ENCODE measurements around the gene MYLK4. TPM values are rescaled to one million over a fixed set of nuclear protein-coding genes. Genes with fewer than 3 reads are reported as not detected.

MYLK4 gene
- total RNA-seq, 8 experiments from 2014 or later: 0.18 to 1.4 (median 0.46) TPM

DNA sequence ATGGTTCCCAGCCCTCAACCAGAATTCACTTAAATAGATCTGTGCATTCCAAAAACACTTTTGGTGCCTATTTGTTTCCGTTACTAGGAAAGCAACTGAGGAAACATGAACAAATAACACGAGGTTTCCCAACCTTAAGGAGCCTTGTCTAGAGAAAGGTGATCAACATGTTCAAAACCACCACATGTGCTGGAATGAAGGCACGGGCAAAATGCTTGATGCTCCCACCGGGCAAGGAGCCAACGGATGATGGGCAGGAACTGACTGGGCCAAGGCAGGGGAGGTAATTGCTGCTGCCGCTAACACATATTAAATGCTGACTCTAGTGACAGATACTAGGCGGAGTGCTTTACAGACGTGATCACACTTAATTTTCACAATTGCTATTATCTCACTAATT lies 2.5 kb downstream of the MYLK4 start:
- Histone ChIP-seq H3K4me1 (replicated peaks in 1 of 2) (peaks cover 5 to 8% of the 10 kb centered on the region in 2 donors), H3K27ac (no peak overlapping the region), H3K4me3 (no peak overlapping the region)
- ATAC-seq (replicated peaks in 6 of 8): no peak
- in situ Hi-C loops (cut with MboI; ENCODE audit: low pct_unique_long_range_greater_than_20kb in 2 of 9, low sequenced_read_pairs in 9 of 9, unreplicated experiment in 9 of 9): no loop called here
- WGBS, 10 experiments: 78 to 100% (median 90%) methylated on average over 1 to 8 of the region's 8 CpGs; no CpG with 5 or more reads in 1 of the 10 experiments

DNA sequence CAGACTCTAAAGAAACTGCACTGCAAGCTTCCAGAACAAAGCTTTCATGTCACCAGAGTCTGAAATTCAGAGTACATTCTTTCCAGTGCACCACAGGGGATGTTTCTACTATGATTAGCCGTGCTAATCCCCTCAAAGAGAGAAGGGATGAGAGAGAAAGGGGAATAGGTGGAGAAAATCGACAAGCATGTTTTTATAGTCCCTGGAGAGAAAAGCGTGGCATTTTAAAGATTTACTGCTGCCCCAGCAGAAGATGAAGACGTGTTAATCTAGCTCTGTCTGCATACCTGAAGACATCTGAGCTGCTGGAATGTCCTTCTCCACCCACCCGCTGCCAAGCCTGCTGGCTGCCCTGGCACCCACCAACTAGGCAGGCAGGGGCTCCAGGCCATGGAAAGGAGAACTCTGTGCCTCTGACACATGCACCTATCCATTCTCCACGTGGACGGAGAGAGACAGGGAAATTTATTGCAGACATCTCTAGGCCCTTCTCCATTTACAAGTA lies 4.1 kb downstream of the MYLK4 start:
- H3K27ac ChIP-seq: no peak overlapping the region
- peaks cover 5 to 8% of the 10 kb centered on the region in 2 donors for H3K4me1 ChIP-seq (replicated peaks in 1 of 2)
- ATAC-seq (replicated peaks in 6 of 8): no peak
- WGBS, 10 experiments: 20 to 80% (median 52%) methylated on average over 1 to 4 of the region's 7 CpGs; no CpG with 5 or more reads in 2 of the 10 experiments
- in situ Hi-C loops (cut with MboI; ENCODE audit: low pct_unique_long_range_greater_than_20kb in 2 of 9, low sequenced_read_pairs in 9 of 9, unreplicated experiment in 9 of 9): no loop called here
- no peak overlapping the region for H3K4me3 ChIP-seq

DNA sequence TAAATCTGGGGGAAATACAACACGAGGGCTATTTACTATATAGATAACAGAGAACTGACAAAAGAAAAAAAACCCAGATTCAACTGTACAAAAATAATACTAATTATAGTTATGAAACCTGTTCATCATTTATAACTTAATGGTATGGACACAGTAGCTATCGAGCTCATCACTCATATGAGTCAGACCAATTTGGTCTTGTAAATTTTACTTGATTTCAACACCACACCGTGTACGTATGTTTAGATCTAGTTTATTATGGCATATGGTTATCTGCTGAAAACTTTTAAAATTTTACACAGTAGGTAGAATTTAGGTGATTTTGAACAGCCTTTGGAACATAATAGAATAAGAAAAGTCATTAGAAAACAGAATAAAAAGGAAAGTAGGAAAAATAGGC lies 5.5 kb downstream of the MYLK4 start:
- in situ Hi-C loops (cut with MboI; ENCODE audit: low pct_unique_long_range_greater_than_20kb in 2 of 9, low sequenced_read_pairs in 9 of 9, unreplicated experiment in 9 of 9): no loop called here
- H3K4me1 ChIP-seq (replicated peaks in 1 of 2): peaks cover 5 to 8% of the 10 kb centered on the region in 2 donors
- peak in 1 of 8 experiments; percentile 42 for ATAC-seq (replicated peaks in 6 of 8)
- 39 to 100% (median 89%) methylated on average over 2 to 4 of the region's 4 CpGs for WGBS, 10 experiments
- H3K27ac ChIP-seq: no peak overlapping the region
- no peak overlapping the region for H3K4me3 ChIP-seq

DNA sequence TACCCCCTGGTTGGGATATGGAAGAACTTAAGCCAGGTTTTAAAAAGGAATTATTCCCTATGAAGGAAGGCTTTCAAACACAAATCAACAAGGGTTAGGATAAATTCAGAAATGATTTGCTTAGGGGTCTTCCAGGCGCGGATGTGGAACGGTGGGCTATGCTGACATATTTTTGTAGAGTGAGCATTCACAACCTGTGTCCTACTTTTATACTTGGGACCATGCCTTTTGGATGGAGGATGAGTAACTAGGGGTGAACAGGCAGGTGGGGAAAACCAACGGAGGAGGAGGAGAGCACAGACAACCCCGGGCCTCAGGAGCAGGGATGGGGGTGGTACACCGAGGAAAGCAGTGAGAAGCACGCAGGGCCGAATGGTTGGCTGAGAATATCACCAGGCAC lies 5.9 kb downstream of the MYLK4 start:
- 52 to 100% (median 92%) methylated on average over 1 to 8 of the region's 8 CpGs; no CpG with 5 or more reads in 1 of the 10 experiments for WGBS, 10 experiments
- H3K4me1 ChIP-seq (replicated peaks in 1 of 2): peaks cover 6 to 7% of the 10 kb centered on the region in 2 donors
- peak in 1 of 8 experiments; percentile 54 for ATAC-seq (replicated peaks in 6 of 8)
- no peak overlapping the region for H3K4me3 ChIP-seq
- in situ Hi-C loops (cut with MboI; ENCODE audit: low pct_unique_long_range_greater_than_20kb in 2 of 9, low sequenced_read_pairs in 9 of 9, unreplicated experiment in 9 of 9): no loop called here
- no peak overlapping the region for H3K27ac ChIP-seq

DNA sequence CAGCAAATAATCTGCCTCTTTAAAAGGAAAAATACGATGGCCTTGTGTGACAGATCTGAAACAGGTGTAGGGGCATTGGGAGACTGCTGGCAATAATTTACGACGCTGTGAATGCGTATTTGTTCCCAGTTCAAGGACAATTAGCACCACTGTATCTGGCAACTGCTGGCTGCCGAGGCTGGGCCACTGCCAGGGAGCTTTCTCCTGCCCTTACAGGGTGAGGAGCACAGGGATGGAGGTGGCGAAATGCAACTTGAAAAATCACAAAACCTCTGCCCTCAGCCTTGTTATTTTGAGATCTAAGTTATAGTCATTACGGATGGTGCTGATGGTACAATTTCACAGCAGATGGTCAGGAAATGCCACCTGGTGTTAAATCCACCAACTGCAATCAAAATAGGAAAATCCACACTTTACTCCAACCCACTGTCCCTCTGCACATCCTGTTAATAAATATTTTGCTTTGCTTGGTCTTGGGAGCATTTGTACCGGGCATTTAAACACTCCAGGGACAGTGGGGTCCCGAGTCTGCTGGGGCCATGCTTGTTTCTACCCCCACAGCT lies 6.4 kb downstream of the MYLK4 start:
- in situ Hi-C loops (cut with MboI; ENCODE audit: low pct_unique_long_range_greater_than_20kb in 2 of 9, low sequenced_read_pairs in 9 of 9, unreplicated experiment in 9 of 9): no loop called here
- Histone ChIP-seq H3K4me3 (no peak overlapping the region), H3K27ac (no peak overlapping the region), H3K4me1 (replicated peaks in 1 of 2) (peaks cover 4 to 6% of the 10 kb centered on the region in 2 donors)
- 47 to 100% (median 77%) methylated on average over 1 to 6 of the region's 9 CpGs for WGBS, 10 experiments
- ATAC-seq (replicated peaks in 6 of 8): peak in 5 of 8 experiments; percentile 21 to 55 (median 32)

DNA sequence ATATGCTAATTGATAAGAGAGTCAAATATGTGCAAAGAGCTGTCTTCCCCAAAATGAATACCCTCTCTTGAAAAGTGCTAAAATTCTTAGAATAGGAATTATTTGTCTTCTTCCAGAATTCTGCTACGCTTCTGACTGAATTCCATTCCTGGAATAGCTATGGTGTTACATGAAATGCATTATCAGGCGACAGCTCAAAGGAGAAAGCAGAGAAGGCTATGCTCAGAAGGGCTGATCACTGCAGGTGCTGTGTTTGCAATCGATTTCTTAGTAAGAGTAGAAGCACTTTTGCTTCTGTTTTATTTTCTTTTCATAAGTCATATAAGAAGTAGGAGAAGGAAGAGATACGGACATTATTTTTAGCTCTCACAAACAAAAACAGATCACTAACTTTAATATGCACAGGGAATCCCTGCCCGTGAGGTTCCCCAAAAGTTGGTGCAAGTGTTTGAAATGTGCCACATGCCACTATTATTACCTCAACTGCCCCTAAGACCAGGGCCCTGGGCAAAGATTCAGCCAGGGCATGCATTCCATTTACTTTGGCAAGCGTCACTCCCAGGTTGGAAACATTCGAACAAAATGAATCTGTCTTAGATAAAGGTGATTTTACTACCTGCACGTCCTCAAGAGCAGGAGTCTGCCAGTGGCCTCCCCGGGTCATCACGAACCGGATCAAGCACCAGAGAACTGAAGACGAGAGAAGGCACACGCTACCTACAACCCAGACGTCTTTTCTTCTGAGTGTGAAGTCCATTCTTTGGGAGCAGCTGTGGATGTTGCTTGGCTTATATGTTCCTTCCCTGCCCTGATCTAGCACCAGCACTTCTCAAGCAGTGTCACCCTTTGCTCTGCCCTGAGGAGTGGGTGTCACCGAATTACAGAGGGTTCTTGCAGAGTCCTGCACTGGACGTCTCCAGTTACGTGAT lies 7.2 kb downstream of the MYLK4 start:
- in situ Hi-C loops (cut with MboI; ENCODE audit: low pct_unique_long_range_greater_than_20kb in 2 of 9, low sequenced_read_pairs in 9 of 9, unreplicated experiment in 9 of 9): no loop called here

DNA sequence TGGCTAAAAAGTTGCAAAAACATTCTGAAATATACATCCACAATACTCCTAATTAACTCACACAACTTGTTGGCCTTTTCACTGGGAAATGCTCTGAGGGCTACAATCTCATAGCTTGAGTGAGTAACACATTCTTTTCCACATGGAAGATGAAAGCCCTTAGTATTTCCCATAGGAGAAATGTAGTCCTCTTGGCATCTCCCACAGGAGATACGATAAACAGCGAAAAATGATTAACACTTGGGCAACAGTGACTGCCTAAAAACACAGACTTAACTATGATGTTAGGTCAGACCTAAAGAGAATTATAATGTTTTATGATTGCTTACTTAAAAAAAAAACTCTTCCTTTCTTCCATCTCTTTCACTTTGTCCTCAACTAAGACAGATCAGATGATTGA lies 9.0 kb downstream of the MYLK4 start:
- in situ Hi-C loops (cut with MboI; ENCODE audit: low pct_unique_long_range_greater_than_20kb in 2 of 9, low sequenced_read_pairs in 9 of 9, unreplicated experiment in 9 of 9): no loop called here
- WGBS, 10 experiments: 80 to 100% (median 100%) methylated on average over 1 to 2 of the region's 2 CpGs; no CpG with 5 or more reads in 2 of the 10 experiments
- H3K27ac ChIP-seq: no peak overlapping the region
- H3K4me3 ChIP-seq: no peak overlapping the region
- no peak for ATAC-seq (replicated peaks in 6 of 8)
- peaks cover 4 to 9% of the 10 kb centered on the region in 2 donors for H3K4me1 ChIP-seq (replicated peaks in 1 of 2)

More for the DNA sequence above, 7.2 kb downstream of the MYLK4 start:
- peaks cover 4 to 9% of the 10 kb centered on the region in 2 donors for H3K4me1 ChIP-seq (replicated peaks in 1 of 2)
- 45 to 94% (median 77%) methylated on average over 1 to 15 of the region's 17 CpGs for WGBS, 10 experiments
- H3K27ac ChIP-seq: no peak overlapping the region
- no peak overlapping the region for H3K4me3 ChIP-seq
- ATAC-seq (replicated peaks in 6 of 8): peak in 2 of 8 experiments; percentile 11 to 17

DNA sequence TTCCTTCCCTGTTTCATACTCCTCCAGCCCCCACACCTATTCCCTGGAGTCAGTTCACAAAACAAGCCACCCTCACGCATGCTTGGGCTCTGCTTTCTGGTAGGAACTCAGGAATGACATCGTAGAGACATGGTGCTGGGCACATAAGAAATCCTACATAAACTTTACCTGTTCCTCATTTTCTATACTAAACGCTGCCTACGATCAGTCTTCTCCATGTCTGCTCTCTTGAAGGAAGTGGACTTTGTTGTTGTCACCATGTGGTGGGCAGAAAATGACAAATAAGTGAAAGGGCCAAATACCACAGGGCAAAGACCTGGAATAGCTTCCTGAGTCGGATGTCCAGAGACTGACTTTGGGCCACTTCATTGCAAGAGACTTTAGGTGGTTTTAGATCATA lies 10.1 kb downstream of the MYLK4 start:
- WGBS, 10 experiments: 17 to 100% (median 89%) methylated on average over 1 to 5 of the region's 5 CpGs; no CpG with 5 or more reads in 2 of the 10 experiments
- H3K4me3 ChIP-seq: no peak overlapping the region
- in situ Hi-C loops (cut with MboI; ENCODE audit: low pct_unique_long_range_greater_than_20kb in 2 of 9, low sequenced_read_pairs in 9 of 9, unreplicated experiment in 9 of 9): no loop called here
- ATAC-seq (replicated peaks in 6 of 8): no peak
- no peak overlapping the region for H3K27ac ChIP-seq
- peaks cover 4 to 9% of the 10 kb centered on the region in 2 donors for H3K4me1 ChIP-seq (replicated peaks in 1 of 2)

DNA sequence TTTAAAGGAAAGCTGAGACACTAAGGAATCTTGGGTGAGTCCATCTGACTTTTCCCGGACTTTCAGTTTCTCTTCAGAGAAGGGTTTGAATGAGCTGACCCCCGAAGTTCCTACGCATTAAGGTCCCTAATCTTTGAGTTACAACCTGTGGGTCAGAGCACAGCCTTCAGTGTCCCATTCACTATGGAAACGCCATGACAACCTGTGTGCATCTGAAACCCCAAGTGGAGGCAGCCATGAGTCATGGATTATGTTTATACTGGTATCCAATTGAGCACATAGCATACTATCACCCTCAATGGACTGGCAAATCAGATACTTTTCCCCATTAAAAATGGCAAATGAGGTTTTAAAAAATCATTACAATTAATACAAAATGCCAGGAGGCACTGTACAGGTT lies 11.4 kb downstream of the MYLK4 start:
- Histone ChIP-seq H3K4me1 (replicated peaks in 1 of 2) (peaks cover 7 to 13% of the 10 kb centered on the region in 2 donors), H3K27ac (no peak overlapping the region), H3K4me3 (no peak overlapping the region)
- peak in 5 of 8 experiments; percentile 9 to 76 (median 58) for ATAC-seq (replicated peaks in 6 of 8)
- 52 to 100% (median 78%) methylated on average over 1 to 4 of the region's 4 CpGs; no CpG with 5 or more reads in 2 of the 10 experiments for WGBS, 10 experiments
- in situ Hi-C loops (cut with MboI; ENCODE audit: low pct_unique_long_range_greater_than_20kb in 2 of 9, low sequenced_read_pairs in 9 of 9, unreplicated experiment in 9 of 9): no loop called here

DNA sequence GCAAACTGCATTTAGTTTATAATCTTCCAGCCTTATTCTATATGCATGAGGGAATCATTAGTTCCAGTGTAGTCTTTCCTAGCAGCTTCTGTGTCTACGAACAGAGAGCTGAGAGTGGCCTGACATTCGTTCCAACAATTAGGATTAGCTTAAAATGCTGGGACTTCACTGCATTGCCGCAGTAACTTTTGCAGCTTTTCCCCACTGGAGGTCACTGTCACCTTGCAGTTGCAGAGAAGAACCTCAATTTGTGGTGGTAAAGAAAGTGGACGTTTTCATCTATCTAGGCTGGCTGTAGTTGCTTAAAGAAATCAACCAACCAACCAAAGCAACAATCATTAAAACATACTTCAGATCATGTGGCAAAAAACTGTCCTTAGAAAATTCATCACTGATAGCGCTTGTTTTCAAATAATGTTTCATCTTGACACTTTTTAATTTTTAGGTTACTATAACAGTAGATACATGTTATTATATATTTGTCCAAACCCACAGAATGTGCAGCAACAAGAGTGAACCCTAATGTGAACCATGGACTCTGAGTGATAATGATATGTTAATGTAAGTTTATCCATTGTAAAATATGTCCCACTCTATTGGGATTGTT lies 12.2 kb downstream of the MYLK4 start:
- in situ Hi-C loops (cut with MboI; ENCODE audit: low pct_unique_long_range_greater_than_20kb in 2 of 9, low sequenced_read_pairs in 9 of 9, unreplicated experiment in 9 of 9): no loop called here
- Histone ChIP-seq H3K4me1 (replicated peaks in 1 of 2) (peaks cover 3 to 13% of the 10 kb centered on the region in 2 donors), H3K4me3 (no peak overlapping the region), H3K27ac (no peak overlapping the region)
- peak; percentile 16 to 76 (median 61) for ATAC-seq (replicated peaks in 6 of 8)
- 23 to 70% (median 34%) methylated on average over 2 to 5 of the region's 5 CpGs for WGBS, 10 experiments

DNA sequence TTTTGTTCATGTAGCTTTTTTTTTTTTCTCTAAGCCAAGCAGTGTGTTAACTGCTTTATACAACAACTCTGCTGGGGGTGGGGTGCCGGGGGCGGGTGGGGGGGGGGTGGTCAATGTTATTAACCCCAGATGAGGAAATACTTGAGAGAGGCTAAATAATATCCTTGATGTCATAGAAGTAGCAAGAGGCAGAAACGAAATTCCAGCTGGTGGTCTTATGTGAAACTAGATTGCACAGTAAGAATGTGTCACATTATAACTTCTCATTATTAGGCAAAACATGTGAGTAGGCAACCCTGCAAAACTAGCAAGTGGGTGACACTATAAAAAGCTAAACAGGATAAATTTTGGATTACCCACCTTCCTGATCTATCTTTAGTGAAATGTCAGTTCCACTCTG lies 12.8 kb downstream of the MYLK4 start:
- no peak for ATAC-seq (replicated peaks in 6 of 8)
- in situ Hi-C loops (cut with MboI; ENCODE audit: low pct_unique_long_range_greater_than_20kb in 2 of 9, low sequenced_read_pairs in 9 of 9, unreplicated experiment in 9 of 9): no loop called here
- 0 to 63% (median 50%) methylated on average over 1 of the region's 3 CpGs; no CpG with 5 or more reads in 6 of the 10 experiments for WGBS, 10 experiments
- H3K4me3 ChIP-seq: no peak overlapping the region
- no peak overlapping the region for H3K27ac ChIP-seq
- peaks cover 3 to 13% of the 10 kb centered on the region in 2 donors for H3K4me1 ChIP-seq (replicated peaks in 1 of 2)

DNA sequence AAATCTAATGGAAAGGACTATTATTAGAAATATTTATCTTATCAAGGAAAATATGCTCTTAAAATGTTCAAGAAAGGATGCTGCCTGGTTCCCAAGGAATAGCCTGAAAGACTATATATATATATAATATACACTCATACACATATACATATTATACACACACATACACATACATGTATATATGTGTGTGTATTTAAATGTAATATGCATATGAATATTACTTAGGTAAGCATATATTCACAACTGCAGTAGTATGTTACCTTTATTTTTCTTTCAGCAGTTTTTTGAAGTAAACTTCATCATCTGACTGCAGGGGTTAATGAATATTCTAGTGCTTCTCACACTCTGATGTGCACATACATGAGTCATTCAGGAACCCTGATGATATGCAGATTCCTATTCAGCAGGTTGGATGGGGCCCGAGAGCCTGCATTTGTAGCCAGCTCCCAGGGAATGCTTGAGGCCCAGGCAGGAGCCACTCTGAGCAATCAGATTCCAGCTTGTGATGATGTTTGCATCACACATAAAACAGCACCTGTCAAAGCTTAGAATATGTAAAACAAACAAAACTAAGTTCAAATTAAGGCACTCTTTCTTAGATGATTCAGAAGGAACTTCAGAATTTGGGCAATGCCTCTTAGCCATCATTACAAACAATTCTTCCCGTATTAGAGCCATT lies 16.1 kb downstream of the MYLK4 start:
- 0 to 83% (median 29%) methylated on average over 1 to 2 of the region's 2 CpGs; no CpG with 5 or more reads in 2 of the 10 experiments for WGBS, 10 experiments
- Histone ChIP-seq H3K4me1 (replicated peaks in 1 of 2) (peaks cover 15 to 20% of the 10 kb centered on the region in 2 donors), H3K27ac (no peak overlapping the region), H3K4me3 (no peak overlapping the region)
- peak; percentile 64 to 93 (median 85) for ATAC-seq (replicated peaks in 6 of 8)
- in situ Hi-C loops (cut with MboI; ENCODE audit: low pct_unique_long_range_greater_than_20kb in 2 of 9, low sequenced_read_pairs in 9 of 9, unreplicated experiment in 9 of 9): no loop called here
